Stimulated activated naive CD4-positive, alpha-beta T cell treated with Interleukin-2 at 50 U/mL for 16 hours (primary cell): ENCODE data around the gene SLC8A1.

Experiments
- DNase-seq: peaks from one replicate; lab custom pipeline; 2025; lab: John Stamatoyannopoulos, UW

SLC8A1 gene

DNA sequence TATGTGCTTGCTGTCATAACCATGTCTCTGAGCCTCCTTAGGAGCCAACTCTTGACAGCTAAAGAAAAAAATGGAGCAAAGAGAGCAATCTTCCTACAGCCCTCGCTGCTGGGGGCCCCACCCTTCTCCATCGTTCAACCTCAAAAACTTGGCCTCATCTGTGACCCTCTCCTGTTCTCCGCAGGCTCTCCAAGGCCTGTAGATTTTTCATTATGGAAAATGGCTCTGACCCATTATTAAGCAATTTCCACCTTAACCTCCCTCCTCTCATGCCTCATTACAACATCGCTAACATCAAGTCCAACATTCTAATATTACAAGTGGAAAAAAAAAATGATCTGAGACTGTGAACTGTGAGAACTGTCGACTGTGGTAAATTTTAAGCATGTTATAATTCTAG, 98.7 kb downstream of the SLC8A1 start:
- DNase-seq, result no peak

- DNase-seq, result no peak
Measured at GRCh38 chr2:40352703-40353099, 99.2 kb downstream of the SLC8A1 start.

DNA sequence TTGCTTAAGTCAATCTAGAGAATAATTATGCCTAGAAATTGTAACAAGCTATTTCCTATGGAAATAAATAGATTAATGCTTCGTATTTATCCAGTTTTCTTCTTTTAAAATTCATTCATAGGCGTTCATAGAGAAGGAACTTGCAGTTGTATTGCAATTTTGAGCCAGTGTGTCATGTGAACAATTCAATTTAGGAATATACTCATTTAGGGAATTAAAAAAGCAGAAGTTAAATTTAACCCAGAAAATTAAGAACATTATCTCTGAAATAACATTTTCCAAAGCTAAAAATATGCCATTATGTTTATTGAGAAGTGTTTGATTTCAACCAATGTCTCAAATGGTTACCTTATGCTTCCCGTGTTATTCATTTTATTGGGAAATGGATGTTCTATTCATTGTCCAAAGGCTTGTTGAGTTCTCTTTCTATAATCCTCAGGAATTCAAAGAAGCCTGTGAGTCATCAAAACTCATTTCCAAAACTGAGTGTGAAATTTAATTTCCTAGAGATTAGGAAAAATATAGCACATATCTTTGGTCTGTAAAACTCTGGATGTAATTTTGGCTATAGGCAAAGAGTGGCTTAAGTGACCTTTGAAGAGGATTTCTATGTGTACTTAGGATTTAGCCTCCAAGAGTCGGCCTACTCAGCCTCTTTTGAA, 99.7 kb downstream of the SLC8A1 start:
- no peak for DNase-seq

DNA sequence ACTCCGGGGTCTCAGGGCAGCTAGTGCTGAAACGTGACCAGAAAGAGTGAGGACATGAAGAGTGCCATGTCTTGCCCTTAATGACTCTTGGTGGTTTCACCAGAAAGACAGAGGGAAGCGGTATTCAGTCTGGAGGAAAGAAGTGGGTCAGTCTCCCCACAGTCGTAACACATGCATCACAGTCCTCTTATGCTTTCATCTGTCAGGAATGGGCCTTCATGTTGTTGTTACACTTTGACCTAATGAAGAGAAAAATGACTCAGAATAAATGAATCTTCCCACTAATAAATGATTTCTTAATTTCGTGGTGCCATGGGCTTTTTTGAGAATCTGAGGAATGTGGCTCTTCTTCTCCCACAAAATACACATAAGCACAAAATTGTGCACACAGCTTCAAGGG, 103.2 kb downstream of the SLC8A1 start:
- no peak for DNase-seq

GRCh38 chr2:40348038-40348437, 103.9 kb downstream of the SLC8A1 start:
- DNase-seq, result no peak

- no peak for DNase-seq
Measured at GRCh38 chr2:40346535-40347354, 105.1 kb downstream of the SLC8A1 start.

GRCh38 chr2:40344364-40344763, 107.5 kb downstream of the SLC8A1 start:
- DNase-seq, result no peak

- no peak for DNase-seq
Measured at GRCh38 chr2:40343902-40344301, 108.0 kb downstream of the SLC8A1 start.

DNA sequence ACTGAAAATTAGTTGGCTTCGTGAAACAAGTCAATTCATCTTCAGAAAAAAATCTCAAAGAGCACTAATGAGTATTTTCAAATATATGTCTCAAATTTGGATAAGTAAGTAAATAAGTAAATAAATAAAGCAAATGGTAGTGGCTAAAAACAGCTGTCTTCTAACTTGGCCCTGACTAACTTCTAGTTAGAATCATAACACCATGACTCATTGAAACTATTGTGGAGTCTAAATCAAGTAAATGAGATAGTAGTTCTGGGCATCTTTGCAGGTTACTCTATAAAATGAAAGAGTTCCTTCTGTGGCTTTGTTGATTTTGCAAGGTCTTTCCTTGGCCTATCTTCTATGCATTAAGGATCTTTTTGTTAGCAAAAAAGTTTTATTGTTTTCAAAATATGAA, 110.7 kb downstream of the SLC8A1 start:
- DNase-seq, result no peak

DNA sequence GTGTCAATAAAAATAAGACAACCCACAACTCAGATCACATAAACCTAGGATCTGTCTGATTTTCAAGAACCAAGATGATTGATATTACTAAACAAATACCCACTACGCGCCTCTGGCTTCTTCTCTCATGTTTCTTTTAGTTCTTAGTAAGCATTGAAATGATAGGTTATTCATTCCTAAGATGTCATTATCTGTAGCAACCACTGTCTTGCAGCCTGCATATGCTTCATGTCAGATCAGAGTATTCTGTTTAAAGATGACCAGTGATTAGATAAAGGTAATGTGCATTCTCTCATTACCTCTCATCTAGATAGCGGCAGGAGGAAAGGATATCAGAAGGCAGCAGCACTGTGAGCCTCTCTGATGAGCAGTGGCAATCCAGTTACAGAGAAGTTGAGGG, 112.9 kb downstream of the SLC8A1 start:
- no peak for DNase-seq

GRCh38 chr2:40332191-40332826, 119.6 kb downstream of the SLC8A1 start:
- no peak for DNase-seq

DNA sequence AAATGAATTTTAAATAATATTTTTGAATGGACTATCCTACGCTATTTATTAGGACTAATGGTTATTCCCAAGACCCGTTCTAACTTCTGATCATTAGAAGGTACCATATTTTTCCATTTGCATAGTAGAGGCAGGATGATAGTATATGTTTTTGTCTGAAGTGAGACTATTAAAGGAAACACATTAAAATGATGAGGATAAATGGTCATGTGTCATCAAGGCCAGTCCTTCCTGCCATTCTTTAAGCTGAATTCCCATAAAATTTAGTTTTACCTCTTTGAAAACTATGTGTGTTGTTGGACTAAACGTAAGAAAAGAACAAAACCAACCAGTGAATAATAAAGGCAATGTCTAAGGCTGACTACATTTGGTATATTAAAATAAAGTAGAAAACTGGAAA, 121.8 kb downstream of the SLC8A1 start:
- DNase-seq, result no peak

GRCh38 chr2:40329739-40330030, 122.2 kb downstream of the SLC8A1 start:
- no peak for DNase-seq

DNA sequence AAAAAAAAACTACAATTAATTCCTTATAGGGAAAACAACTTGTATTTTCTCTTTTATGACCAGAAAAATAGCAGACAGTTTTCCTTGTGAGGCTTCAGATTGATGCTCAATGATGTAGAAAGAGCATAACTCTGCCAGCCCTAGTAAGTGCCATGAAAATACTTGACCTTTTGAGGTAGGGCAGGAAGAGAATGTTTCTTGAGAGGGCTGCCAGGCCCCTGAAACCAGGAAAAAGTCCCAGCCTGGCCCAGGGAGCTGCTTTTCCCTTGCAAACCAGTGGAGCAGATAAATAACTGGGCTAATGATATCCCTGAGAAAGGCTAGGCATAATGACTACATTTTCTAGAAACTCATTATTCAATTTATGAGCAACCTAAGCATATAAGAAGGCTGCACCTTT, 126.8 kb downstream of the SLC8A1 start:
- no peak for DNase-seq

DNA sequence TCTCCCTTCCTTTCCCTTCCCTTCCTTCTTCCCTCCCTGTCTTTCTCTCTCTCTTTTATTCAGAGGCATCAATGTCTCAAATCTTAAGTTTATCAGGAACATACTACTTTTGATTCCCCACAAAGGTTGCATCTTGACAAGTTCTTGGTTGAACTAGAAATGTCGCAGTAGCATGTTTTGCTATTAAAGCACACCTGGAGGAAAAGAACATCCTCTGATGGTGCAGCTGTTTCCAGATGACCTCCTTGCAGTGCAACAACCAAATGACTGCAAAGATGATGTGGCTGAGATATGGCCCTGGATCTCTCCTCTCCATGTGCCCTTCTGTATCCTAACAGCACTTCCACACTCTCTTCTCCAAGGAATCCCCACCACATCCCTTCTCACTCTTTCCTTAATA, 127.2 kb downstream of the SLC8A1 start:
- DNase-seq, result no peak

- no peak for DNase-seq
Measured at GRCh38 chr2:40321822-40322221, 130.1 kb downstream of the SLC8A1 start.

DNA sequence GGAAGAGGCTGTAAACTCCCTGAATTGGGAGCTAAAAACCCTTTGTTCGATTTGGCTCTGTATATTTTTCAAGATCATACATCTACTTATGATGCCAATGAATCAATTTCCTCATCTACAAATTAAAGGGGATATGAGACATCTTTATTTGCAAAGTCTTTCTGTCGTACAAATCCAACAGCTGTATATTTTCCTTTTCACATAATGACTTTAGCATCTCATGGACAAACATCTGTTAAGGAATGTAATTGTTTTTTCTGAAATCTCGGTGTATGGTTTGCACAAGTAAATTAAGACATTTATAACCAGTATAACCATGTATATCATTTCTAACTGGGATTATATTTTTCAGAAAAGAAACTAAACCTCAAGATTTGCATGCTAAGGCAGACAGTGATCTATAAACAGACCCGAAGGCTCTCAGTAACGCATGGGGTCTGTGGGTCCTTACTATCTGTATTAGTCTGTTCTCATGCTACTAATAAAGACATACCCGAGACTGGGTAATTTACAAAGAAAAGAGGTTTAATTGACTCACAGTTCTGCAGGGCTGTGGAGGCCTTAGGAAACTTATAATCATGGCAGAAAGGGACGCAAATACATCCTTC, 130.8 kb downstream of the SLC8A1 start:
- no peak for DNase-seq

- DNase-seq, result no peak
Measured at GRCh38 chr2:40318921-40319320, 133.0 kb downstream of the SLC8A1 start.

DNA sequence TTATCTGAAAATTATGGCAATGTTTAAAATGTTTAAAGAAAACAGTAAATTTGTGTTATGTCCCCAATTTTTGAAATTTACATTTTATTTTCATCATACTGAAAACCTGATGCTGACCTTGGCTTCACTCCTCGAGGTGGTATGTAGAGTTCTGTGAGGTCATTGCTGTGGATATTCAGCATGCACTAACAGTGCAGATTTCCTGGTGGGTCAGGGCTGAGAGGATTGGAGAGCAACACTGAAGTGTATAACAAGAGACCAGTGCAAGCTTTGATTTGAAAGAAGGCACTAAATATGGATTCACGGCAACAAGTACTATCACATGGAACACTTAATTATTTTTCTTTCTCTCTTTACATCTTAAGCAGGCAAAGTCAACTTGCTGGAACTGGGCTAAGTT, 134.1 kb downstream of the SLC8A1 start:
- DNase-seq, result no peak

GRCh38 chr2:40317046-40317445, 134.8 kb downstream of the SLC8A1 start:
- no peak for DNase-seq

DNA sequence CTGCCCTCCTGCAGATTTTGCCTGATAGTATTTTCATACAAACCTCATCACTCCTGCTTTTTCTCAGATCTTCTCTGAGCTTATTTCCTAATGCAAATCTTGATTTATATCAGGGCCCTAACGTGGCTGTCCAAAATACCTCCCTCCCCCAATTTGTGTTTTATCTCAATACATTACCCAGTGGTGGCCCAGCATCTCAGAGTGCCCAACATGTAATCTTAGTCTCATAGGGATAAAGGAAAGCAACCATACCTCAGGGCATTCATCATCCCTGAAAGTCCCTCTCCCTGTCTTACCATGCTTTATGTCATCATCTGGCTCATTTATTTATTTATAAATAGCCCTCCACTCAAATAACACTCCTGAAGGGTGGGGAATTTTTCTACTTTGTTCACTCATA, 135.3 kb downstream of the SLC8A1 start:
- DNase-seq, result no peak

GRCh38 chr2:40315683-40316082, 136.2 kb downstream of the SLC8A1 start:
- no peak for DNase-seq

DNA sequence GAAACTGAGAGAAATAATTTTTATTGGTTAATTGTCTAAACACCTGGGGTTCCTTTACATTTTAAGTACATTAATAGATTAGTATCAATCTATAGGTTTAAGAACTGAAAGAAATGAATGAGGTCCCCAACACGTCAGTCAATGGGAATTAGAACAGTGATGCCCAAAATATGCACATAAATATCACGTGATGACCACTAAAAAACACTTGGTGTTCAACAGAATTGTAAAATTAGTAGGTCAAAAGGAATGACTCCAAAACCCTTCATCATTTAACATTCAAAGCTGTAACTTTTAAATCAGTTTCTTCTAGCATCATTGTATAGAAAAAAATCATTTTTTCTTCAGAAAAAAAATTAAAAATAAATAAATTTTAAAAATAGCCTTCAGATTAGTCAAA, 140.9 kb downstream of the SLC8A1 start:
- DNase-seq, result no peak
